Activated CD4-positive, alpha-beta T cell treated with anti-CD3 and anti-CD28 coated beads for 24 hours (primary cell): Measurements from ENCODE around the gene CDK11B.

ENCODE experiments used
- DNase-seq, 2 donors: peaks; one replicate each; pipeline ENCODE4 v3.0.0-alpha.2; 2020; ENCODE audit warnings: low read depth in 2 of 2

Gene CDK11B

DNA sequence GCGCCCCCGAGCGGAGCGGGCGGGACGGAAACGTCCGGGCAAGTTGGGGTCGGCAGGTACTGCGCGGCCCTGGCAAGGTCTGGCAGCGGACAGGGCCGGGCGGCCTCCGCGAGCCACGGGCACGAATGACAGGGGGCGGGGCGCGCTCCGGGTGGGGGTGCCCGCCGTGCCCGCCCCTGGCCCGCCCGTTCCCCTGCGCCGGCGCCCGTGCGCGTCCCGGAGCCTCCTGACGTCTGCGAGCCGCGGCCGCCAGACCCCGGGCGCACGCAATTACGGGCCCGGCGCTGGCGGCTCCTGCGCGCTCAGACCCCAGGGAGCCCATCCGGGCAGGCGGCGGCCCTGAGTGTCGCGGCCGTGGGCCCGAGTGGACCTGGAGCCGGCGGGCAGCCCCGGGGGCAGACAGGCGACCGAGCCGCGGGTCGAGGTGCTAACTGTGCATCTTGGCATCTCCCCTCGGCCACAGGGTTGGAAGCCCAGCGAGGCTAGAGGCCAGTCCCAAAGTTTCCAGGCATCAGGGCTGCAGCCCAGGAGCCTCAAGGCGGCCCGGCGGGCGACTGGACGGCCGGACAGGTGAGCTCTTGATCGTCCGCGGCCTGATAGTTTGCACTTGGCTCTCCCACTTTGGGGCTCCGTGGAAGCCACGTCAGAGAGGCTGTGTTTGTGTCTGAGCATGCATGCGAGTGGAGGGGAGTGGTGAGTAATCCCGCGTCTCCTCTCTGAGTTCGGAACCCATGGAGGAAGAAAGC lies 42.6 kb downstream of the CDK11B start:
- no peak for DNase-seq

- DNase-seq, result peak; percentile 94 to 95
Observed at GRCh38 chr1:1615256-1616044, 43.4 kb downstream of the CDK11B start, which contains the start of gene MIB2. Gene MIB2, plus strand, starts transcription at chr1:1615500. Its CDS starts 7,953 bp downstream, at chr1:1623453.

GRCh38 chr1:1614954-1615255 lies 43.9 kb downstream of the CDK11B start:
- DNase-seq, result no peak

DNA sequence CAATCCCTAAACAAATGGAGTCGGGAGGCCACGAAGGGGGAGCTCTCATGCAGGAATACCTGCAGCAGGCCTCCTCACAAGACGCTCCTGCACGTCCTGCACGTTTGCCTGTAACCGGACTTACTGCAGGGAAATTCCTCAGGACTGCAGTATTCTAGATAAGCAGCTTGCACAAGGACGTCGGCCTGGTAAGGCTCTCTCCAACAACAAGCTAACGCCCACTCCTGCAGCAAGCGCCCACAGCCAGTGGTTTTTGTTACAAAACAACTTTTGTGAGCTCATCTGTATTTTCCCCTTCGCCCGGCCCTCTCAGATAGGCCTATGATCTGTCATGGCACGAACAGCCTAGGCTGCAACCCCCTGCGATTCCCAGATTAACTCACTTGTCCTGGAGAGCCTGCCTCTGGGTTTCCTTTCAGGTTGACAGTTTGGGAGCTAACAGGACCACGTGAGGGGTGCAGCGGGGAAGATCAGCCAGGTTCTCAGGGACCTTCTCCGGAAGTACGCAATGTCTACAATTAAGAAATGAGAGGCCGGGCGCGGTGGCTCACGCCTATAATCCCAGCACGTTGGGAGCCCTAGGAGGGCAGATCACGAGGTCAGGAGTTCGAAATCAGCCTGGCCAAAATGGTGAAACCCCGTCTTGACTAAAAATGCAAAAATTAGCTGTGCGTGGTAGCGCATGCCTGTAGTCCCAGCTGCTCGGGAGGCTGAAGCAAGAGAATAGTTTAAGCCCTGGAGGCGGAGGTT lies 44.4 kb downstream of the CDK11B start:
- no peak for DNase-seq

GRCh38 chr1:1613509-1614082 lies 45.2 kb downstream of the CDK11B start:
- DNase-seq, result no peak

GRCh38 chr1:1612104-1612400 lies 46.8 kb downstream of the CDK11B start:
- DNase-seq, result no peak

GRCh38 chr1:1610796-1611195 lies 48.0 kb downstream of the CDK11B start:
- DNase-seq, result no peak

GRCh38 chr1:1609822-1610485 lies 48.9 kb downstream of the CDK11B start:
- DNase-seq, result no peak

GRCh38 chr1:1606232-1606631 lies 52.6 kb downstream of the CDK11B start:
- no peak for DNase-seq

DNA sequence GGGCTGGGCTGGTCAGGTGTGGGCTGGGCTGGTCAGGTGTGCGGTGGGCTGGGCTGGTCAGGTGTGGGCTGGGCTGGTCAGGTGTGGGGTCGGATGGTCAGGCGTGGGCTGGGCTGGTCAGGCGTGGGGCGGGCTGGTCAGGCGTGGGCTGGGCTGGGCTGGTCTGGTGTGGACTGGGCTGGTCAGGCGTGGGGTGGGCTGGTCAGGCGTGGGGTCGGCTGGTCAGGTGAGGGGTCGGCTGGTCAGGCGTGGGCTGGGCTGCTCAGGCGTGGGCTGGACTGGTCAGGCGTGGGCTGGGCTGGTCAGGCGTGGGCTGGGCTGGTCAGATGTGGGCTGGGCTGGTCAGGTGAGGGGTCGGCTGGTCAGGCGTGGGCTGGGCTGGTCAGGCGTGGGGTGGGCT lies 53.1 kb downstream of the CDK11B start:
- DNase-seq, result no peak

DNA sequence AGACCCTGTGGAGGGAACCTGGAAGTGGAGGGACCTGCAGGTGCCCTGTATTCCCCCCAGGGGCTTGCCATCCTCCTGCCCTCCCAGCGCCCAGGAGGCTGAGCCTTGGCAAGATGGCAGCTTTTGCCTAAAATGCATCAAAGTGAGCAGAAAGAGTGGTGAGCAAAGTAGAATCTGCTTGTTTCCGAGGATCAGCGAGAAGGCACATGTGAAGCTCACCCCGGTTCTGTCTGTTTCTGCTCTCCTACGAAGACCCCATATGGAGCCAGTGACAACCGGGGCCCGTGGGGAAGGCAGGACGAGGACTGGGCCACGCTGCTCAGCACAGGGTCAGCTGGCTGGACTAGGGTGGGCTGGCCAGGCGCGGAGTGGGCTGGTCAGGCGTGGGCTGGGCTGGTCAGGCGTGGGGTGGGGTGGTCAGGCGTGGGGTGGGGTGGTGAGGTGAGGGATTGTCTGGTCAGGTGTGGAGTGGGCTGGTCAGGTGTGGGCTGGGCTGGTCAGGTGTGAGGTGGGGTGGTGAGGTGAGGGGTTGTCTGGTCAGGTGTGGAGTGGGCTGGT lies 53.7 kb downstream of the CDK11B start:
- no peak for DNase-seq

- no peak for DNase-seq
Observed at GRCh38 chr1:1604374-1605033, 54.3 kb downstream of the CDK11B start.

- DNase-seq, result no peak
Observed at GRCh38 chr1:1603671-1604373, 55.0 kb downstream of the CDK11B start.

DNA sequence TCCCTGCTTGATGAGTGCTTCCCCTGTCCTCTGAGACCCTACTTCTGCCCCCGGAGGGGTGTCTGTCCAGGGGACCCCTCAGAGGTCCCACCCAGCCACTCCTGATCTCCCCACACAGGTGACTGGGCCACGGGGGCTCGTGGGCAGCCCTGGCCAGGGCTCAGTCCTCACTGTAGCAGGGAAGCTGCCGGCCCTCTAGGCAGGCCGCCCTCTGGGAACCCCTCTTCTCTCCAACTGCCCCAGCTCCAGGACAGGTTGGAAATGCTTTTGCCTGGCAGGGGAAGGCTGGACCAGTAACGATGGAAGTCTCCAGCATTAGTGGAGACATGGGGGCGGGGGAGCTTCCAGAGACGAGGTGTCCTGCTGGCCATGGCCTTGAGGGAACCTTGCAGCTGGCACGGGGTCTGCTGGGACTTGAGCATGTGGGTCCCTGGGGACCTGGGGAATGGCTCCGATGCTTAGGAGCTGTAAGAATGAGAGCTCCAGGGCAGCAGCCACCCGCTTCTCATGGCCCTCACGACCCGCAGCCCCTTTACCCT lies 55.8 kb downstream of the CDK11B start:
- DNase-seq, result no peak

- no peak for DNase-seq
Observed at GRCh38 chr1:1602304-1602967, 56.4 kb downstream of the CDK11B start.

DNA sequence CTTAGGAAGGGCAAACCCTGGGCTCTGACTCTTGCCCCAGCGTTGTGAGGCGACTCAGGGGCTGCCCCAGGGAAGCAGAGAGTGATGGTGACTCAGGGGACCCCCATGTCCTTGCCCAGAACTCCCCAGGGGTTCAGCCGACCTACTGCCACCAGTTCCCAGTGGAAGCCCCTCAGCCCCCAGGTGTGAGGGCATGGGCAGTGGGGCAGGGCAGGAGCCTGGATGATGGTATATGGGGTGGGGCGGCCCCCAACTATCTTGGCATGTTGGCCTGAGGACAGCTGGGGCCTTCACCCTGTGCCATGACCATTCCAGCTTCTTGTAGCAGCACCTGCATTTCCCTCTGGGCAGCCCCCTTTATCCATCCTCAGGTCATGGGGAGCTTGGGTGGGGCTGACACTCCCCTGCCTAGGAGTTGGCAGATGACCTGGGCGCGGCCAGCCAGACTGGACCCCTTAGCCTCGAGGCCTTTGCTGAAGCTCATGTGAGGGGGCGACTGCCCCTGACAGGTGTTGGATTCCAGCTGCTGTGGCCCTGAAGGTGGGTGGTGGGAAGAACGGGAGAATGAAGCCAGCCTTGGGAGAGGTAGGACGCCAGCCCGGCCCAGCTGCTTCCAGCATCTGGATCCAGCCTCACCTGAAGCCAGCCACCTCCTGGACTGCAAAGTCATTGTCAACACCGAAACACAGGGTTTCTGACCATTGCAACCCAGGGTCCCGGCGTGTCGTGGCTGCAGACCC lies 57.1 kb downstream of the CDK11B start:
- DNase-seq, result no peak

- DNase-seq, result no peak
Observed at GRCh38 chr1:1600861-1601563, 57.8 kb downstream of the CDK11B start.
